Ishikawa (cell line): ENCODE measurements around the gene ACER3.

ENCODE experiments used
- CEBPB ChIP-seq: IDR thresholded peaks from 2 replicates; pipeline ENCODE4 v1.6.1; 2012
- CREB1 ChIP-seq: IDR thresholded peaks from 2 replicates; pipeline ENCODE4 v1.6.1; 2012; ENCODE audit warnings: low read depth
- EGR1 ChIP-seq: IDR thresholded peaks from 2 replicates; pipeline ENCODE4 v1.6.1; 2012
- EP300 ChIP-seq: IDR thresholded peaks from 2 replicates; pipeline ENCODE4 v1.6.1; 2012; ENCODE audit warnings: borderline replicate concordance
- NFIC ChIP-seq: IDR thresholded peaks from 2 replicates; pipeline ENCODE4 v1.6.1; 2012
- TAF1 ChIP-seq: IDR thresholded peaks from 2 replicates; pipeline ENCODE4 v1.6.1; 2012; ENCODE audit warnings: low read depth, mild to moderate bottlenecking
- TCF12 ChIP-seq: IDR thresholded peaks from 2 replicates; pipeline ENCODE4 v1.6.1; 2012; ENCODE audit warnings: low read depth
- TEAD4 ChIP-seq: IDR thresholded peaks from 2 replicates; pipeline ENCODE4 v1.6.1; 2012
- TF ChIP-seq, protein P1 (sequence below): IDR thresholded peaks from 2 replicates; pipeline ENCODE4 v1.6.1; 2012; ENCODE audit warnings: low read depth, mild to moderate bottlenecking
- TF ChIP-seq, protein P2 (sequence below): IDR thresholded peaks from 2 replicates; pipeline ENCODE4 v1.6.1; 2012

DNA sequence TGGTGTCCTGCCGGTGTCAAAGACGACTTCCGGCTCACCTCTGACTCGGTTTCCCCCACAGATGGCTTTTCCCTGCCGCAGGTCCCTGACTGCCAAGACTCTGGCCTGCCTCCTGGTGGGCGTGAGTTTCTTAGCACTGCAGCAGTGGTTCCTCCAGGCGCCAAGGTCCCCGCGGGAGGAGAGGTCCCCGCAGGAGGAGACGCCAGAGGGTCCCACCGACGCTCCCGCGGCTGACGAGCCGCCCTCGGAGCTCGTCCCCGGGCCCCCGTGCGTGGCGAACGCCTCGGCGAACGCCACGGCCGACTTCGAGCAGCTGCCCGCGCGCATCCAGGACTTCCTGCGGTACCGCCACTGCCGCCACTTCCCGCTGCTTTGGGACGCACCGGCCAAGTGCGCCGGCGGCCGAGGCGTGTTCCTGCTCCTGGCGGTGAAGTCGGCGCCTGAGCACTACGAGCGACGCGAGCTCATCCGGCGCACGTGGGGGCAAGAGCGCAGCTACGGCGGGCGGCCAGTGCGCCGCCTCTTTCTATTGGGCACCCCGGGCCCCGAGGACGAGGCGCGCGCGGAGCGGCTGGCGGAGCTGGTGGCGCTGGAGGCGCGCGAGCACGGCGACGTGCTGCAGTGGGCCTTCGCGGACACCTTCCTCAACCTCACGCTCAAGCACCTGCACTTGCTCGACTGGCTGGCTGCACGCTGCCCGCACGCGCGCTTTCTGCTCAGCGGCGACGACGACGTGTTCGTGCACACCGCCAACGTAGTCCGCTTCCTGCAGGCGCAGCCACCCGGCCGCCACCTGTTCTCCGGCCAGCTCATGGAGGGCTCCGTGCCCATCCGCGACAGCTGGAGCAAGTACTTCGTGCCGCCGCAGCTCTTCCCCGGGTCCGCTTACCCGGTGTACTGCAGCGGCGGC, 179.0 kb downstream of the ACER3 start:
- TF ChIP-seq TCF12 (no peak), TAF1 (no peak), NFIC (no peak), TEAD4 (no peak), EGR1 (no peak), CREB1 (no peak), CEBPB (no peak), EP300 (no peak)
- TF ChIP-seq, protein P1, sequence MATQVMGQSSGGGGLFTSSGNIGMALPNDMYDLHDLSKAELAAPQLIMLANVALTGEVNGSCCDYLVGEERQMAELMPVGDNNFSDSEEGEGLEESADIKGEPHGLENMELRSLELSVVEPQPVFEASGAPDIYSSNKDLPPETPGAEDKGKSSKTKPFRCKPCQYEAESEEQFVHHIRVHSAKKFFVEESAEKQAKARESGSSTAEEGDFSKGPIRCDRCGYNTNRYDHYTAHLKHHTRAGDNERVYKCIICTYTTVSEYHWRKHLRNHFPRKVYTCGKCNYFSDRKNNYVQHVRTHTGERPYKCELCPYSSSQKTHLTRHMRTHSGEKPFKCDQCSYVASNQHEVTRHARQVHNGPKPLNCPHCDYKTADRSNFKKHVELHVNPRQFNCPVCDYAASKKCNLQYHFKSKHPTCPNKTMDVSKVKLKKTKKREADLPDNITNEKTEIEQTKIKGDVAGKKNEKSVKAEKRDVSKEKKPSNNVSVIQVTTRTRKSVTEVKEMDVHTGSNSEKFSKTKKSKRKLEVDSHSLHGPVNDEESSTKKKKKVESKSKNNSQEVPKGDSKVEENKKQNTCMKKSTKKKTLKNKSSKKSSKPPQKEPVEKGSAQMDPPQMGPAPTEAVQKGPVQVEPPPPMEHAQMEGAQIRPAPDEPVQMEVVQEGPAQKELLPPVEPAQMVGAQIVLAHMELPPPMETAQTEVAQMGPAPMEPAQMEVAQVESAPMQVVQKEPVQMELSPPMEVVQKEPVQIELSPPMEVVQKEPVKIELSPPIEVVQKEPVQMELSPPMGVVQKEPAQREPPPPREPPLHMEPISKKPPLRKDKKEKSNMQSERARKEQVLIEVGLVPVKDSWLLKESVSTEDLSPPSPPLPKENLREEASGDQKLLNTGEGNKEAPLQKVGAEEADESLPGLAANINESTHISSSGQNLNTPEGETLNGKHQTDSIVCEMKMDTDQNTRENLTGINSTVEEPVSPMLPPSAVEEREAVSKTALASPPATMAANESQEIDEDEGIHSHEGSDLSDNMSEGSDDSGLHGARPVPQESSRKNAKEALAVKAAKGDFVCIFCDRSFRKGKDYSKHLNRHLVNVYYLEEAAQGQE = no peak
- TF ChIP-seq, protein P2, sequence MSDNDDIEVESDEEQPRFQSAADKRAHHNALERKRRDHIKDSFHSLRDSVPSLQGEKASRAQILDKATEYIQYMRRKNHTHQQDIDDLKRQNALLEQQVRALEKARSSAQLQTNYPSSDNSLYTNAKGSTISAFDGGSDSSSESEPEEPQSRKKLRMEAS = peak; percentile 74
